ENCODE results near the gene PTPN6. TPM values are rescaled to one million over a fixed set of nuclear protein-coding genes. Genes with fewer than 3 reads are reported as not detected.

The PTPN6 gene
- total RNA-seq, 1 donor from 2014 or later = 0.65 TPM

- Mint-ChIP-seq H3K4me3 (ENCODE audit: unreplicated experiment) (no peak overlapping the region), H3K4me1 (ENCODE audit: low read depth) (peaks cover 28% of the 10 kb centered on the region), H3K9me3 (ENCODE audit: low read depth) (no peaks in the 10 kb centered on the region), H3K27me3 (ENCODE audit: low read depth) (no peaks in the 10 kb centered on the region), H3K36me3 (ENCODE audit: low read depth) (peaks cover 9% of the 10 kb centered on the region), H3K27ac (ENCODE audit: unreplicated experiment) (no peak overlapping the region)
- peak; percentile 13 for TF ChIP-seq CTCF (IDR thresholded peaks at IDR 0.05)
- peak; percentile 66 for DNase-seq (ENCODE audit: low spot score)
Measured at GRCh38 chr12:6919588-6919987, 31.6 kb upstream of the PTPN6 start.

- Mint-ChIP-seq H3K4me1 (ENCODE audit: low read depth) (peaks cover 32% of the 10 kb centered on the region), H3K27ac (ENCODE audit: unreplicated experiment) (no peak overlapping the region), H3K27me3 (ENCODE audit: low read depth) (no peaks in the 10 kb centered on the region), H3K4me3 (ENCODE audit: unreplicated experiment) (no peak overlapping the region), H3K36me3 (ENCODE audit: low read depth) (peaks cover 8% of the 10 kb centered on the region), H3K9me3 (ENCODE audit: low read depth) (no peaks in the 10 kb centered on the region)
- DNase-seq (ENCODE audit: low spot score) = peak; percentile 51
- no peak for TF ChIP-seq CTCF (IDR thresholded peaks at IDR 0.05)
Measured at GRCh38 chr12:6921539-6921938, 29.6 kb upstream of the PTPN6 start.

GRCh38 chr12:6921996-6922946 is 28.9 kb upstream of the PTPN6 start:
- Mint-ChIP-seq H3K27ac (ENCODE audit: unreplicated experiment) (no peak overlapping the region), H3K9me3 (ENCODE audit: low read depth) (no peaks in the 10 kb centered on the region), H3K27me3 (ENCODE audit: low read depth) (no peaks in the 10 kb centered on the region), H3K36me3 (ENCODE audit: low read depth) (peaks cover 5% of the 10 kb centered on the region), H3K4me3 (ENCODE audit: unreplicated experiment) (no peak overlapping the region), H3K4me1 (ENCODE audit: low read depth) (peaks cover 35% of the 10 kb centered on the region)
- DNase-seq (ENCODE audit: low spot score) = no peak
- TF ChIP-seq CTCF (IDR thresholded peaks at IDR 0.05) = no peak

- no peak for TF ChIP-seq CTCF (IDR thresholded peaks at IDR 0.05)
- H3K4me3 Mint-ChIP-seq (ENCODE audit: unreplicated experiment) = no peak overlapping the region
- H3K4me1 Mint-ChIP-seq (ENCODE audit: low read depth) = peaks cover 36% of the 10 kb centered on the region
- H3K27me3 Mint-ChIP-seq (ENCODE audit: low read depth) = no peaks in the 10 kb centered on the region
- H3K36me3 Mint-ChIP-seq (ENCODE audit: low read depth) = peaks cover 5% of the 10 kb centered on the region
- H3K9me3 Mint-ChIP-seq (ENCODE audit: low read depth) = no peaks in the 10 kb centered on the region
- no peak for DNase-seq (ENCODE audit: low spot score)
- H3K27ac Mint-ChIP-seq (ENCODE audit: unreplicated experiment) = no peak overlapping the region
Measured at GRCh38 chr12:6923003-6923732, 28.0 kb upstream of the PTPN6 start.

GRCh38 chr12:6923851-6924250 is 27.3 kb upstream of the PTPN6 start:
- Mint-ChIP-seq H3K9me3 (ENCODE audit: low read depth) (no peaks in the 10 kb centered on the region), H3K27me3 (ENCODE audit: low read depth) (no peaks in the 10 kb centered on the region), H3K27ac (ENCODE audit: unreplicated experiment) (no peak overlapping the region), H3K4me1 (ENCODE audit: low read depth) (peaks cover 39% of the 10 kb centered on the region), H3K4me3 (ENCODE audit: unreplicated experiment) (no peak overlapping the region), H3K36me3 (ENCODE audit: low read depth) (peaks cover 8% of the 10 kb centered on the region)
- no peak for TF ChIP-seq CTCF (IDR thresholded peaks at IDR 0.05)
- DNase-seq (ENCODE audit: low spot score) = no peak
